ENCODE data around the gene PAGE2B.

- TF ChIP-seq CTCF (IDR thresholded peaks at IDR 0.05) (no peak), POLR2A (IDR thresholded peaks at IDR 0.05) (no peak)
Observed at GRCh38 chrX:55119712-55120111, 44.9 kb downstream of the PAGE2B start.
